Nucleus accumbens (tissue), 56 donors: ENCODE data around the gene DCBLD1.

Experiments
- DNase-seq, 56 donors: peaks; one replicate each; lab custom pipeline; 2025; lab: John Stamatoyannopoulos, UW

DCBLD1 gene

GRCh38 chr6:117469356-117469755, 13.1 kb upstream of the DCBLD1 start:
- no peak for DNase-seq

- DNase-seq = no peak
Observed at GRCh38 chr6:117469791-117470190, 12.7 kb upstream of the DCBLD1 start.

DNA sequence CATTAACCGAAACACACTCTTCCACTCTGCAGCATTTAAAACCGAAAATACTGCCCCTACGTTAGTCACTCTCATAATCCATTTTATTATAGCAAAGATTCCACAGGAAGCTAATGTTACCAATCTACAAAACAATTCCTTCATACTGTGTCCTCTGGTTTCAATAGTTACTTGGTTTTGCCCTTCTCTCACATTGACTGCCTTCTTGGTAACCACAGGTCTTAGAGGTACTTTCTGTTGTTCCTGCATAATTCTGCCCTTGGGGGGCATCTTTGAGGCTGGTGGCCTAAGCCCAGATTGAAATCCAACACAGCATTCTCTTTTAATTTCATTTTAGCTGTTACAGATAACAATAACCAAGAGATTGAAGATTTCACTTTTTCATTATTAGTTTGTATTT, 9.8 kb upstream of the DCBLD1 start:
- no peak for DNase-seq

DNA sequence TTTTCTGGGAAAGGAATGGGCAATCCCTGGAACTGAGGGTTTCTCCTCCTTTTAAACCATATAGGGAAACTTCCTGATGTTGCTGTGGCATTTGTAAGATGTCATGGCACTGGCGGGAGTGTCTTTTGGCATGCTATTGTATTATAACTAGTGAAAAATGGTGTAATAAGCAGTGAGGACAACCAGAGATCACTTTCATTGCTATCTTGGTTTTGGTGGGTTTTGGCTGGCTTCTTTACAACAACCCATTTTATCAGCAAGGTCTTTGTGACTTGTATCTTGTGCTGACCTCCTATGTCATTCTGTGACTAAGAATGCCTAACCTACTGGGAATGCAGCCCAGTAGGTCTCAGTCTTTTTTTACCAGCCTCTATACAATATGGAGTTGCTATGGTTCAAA, 9.1 kb upstream of the DCBLD1 start:
- no peak for DNase-seq

DNA sequence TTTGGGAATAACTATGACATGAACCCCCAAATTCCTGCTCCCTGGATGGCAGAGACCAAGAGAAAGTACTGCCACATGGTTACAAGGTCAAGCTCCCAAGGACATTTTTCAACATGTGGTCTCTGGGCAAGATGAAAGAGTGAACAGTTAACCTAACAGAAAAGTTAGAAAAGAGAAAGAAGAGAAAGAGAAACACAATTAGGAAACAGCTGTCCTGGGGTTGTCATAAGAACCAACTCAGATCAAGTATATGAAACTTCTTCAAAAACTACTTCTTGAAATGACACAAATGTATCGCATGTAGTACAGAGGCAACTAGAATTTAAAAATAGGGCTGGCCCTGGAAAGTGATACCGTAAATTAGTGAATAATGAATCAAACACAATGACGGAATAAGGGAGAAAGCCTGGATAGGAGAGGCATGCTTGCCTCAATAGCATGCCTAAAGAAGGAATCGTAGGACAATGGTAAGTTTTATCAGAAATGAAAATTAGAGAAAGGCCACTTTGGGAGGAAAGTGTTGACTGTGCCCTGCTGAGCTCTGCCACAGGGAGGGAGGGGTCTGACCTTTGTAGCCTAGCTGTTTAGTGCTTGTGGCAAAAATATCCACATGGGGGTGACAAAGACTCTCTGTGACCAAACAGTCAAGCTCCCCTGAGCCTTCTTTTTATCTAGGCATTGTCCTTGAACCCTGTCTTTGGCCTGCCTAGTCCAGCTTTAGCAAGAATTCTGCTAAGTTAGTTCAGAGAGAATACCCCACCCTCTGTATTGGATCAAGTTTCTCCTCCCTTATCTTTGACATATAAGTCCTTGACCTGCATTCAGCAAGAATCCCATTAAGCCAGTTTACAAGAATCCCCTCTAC, 4.3 kb upstream of the DCBLD1 start:
- peak in 8 of 56 donors; percentile 2 to 29 (median 5) for DNase-seq

- no peak for DNase-seq
Observed at GRCh38 chr6:117478853-117479231, 3.6 kb upstream of the DCBLD1 start.

DNA sequence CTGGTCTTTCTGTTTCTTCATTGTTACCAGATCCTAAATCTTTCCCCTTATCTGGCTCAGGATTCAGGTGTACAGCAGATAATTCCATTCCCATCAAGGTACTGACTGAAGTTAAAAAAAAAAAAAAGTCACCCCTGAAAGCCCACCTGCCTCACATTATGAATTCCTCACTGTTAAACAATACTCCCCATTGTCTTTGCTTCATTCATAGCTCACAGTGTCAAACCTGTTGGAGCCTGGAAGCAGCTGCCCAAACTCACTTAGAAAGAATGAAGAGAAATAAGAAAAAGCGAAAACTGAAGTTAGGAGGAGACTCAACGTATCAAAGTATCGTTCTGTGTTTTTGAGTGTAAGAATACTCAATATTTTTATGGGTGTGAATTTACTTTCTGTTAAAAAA, 1.8 kb upstream of the DCBLD1 start:
- no peak for DNase-seq

GRCh38 chr6:117481278-117481925, 1.1 kb upstream of the DCBLD1 start:
- peak in 1 of 56 donors; percentile 26 for DNase-seq

DNA sequence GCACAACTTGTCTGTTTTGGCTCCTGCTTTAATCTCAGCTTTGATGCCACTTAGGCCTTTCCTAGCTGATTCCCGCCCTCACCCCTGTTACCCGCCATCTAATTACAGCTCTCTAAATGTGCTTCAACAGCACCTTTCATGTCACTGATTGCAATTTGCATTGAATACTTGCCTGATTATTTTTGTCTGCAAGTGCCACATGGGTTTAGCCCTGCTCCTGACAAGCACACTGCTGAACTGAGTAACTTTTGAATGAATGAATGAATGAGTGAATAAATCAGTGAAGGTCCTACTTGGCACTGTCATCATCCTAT, 591 bp upstream of the DCBLD1 start:
- DNase-seq = peak in 2 of 56 donors; percentile 2 to 32

DNA sequence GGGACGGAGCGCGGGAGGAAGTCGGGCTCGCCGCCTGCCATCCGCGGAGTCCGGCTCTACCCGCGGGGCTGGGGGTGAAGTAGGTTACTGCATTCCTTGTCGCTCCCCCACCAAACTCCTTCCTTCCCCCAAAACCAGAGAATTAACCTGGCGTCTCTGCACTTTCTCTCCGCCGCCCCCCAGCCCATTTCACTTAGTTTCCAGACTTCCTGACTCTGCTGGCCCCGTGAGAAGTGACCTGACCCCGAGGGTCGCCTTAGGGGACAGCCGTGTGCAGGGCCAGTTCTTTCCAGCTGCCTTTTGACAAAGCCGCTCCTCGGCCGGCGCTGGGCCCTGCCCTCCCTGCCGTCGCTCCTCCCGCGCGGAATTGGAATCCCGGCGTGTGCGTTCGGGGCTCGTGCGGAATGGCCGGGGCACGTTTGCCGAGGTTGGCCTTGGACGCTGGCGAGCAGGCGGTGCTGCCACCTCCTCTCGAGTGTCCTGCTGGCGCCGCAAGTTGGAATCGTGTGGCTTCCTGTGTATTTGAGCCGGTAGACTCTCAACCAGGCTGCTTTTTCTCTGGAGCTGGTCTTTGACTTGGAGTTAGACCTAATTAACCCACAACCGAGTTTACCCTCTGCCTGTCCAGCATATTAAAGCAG, 650 bp downstream of the DCBLD1 start:
- peak in 22 of 56 donors; percentile 3 to 42 (median 21) for DNase-seq

- peak in 1 of 56 donors; percentile 21 for DNase-seq
Observed at GRCh38 chr6:117483645-117484016, 1.2 kb downstream of the DCBLD1 start.

DNA sequence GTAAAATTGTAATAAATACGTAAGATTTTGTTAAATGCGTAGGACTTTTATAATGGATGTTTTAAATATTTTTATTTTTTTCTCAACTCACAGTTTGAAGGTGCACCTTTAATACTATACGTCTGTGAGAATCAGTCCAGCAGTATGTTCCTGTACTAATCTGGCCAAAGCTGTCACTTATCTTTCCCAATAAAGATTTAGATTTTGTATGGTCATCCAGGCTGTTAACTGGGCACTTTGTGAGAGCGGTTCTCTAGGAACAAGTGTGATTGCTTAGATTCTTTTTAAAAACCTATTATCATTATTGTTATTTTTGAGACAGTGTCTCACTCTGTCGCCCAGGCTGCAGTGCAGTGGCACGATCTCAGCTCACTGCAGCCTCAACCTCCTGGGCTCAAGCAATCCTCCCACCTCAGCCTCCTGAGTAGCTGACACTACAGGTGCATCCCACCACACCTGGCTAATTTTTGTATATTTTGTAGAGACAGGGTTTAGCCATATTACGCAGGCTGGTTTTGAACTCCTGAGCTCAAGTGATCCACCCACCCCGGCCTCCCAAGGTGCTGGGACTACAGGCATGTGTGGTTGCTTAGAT, 1.7 kb downstream of the DCBLD1 start:
- no peak for DNase-seq

DNA sequence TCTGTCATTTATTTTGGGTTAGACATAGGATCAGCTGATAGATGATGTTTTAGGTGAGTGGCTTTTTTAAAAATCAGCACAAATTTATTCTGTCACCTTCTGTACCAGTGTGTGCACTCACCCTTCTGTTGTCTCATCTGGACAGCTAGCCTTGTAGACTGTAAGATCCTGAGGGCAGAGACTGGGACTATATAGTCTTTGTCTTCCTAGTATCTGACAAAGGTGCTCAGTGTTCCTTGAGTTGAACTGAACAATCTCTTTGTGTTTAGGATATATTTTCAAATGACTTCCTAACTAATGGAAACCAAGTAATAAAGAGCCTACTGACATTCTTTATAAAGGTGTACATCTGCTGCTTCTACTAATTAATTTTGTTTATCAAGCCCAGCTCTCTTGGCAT, 3.0 kb downstream of the DCBLD1 start:
- no peak for DNase-seq

- DNase-seq = no peak
Observed at GRCh38 chr6:117487821-117488220, 5.3 kb downstream of the DCBLD1 start.

- DNase-seq = no peak
Observed at GRCh38 chr6:117489003-117489402, 6.5 kb downstream of the DCBLD1 start.

DNA sequence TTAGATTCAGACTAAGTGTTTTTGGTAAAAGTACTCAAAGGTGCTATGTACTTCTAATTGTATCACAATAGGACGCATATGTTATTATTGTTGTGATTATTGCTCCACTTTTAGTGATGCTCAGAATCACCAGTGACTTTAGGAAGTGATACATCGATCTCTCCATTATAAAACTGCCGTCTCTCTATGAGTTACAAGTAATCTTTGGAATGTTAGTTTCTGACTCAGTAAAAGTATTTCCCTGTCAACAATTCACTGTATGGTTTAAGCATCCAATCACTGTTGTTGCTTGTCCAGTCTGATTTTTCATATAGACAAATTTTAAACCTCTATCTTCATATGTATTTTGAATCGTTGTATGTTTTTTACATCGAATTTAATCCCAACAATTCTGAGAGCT, 9.4 kb downstream of the DCBLD1 start:
- DNase-seq = no peak

- DNase-seq = no peak
Observed at GRCh38 chr6:117493470-117493869, 11.0 kb downstream of the DCBLD1 start.

GRCh38 chr6:117494283-117494682, 11.8 kb downstream of the DCBLD1 start:
- DNase-seq = no peak

GRCh38 chr6:117494694-117495318, 12.3 kb downstream of the DCBLD1 start:
- DNase-seq = no peak

GRCh38 chr6:117495425-117495824, 13.0 kb downstream of the DCBLD1 start:
- DNase-seq = no peak

DNA sequence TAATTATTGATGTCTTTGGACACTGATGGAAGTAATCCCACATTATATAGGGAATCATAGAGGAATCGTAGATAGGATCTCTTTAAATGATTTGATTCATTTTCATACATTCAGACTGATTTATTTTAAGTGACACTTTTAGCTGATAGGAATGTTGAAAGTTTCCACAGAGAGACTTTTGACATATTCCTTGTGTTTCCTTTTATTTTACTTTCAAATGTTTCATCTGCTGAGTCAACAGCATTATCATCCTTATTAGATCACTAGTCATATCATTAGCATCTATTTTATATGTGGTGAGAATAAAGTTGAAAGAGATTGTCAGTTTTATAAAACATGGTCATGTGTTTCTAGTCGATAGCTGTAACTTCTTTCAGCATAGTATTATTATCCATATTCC, 13.4 kb downstream of the DCBLD1 start:
- no peak for DNase-seq
